Measurements from ENCODE around the gene KIF7.

- TF ChIP-seq CTCF (IDR thresholded peaks at IDR 0.05), result no peak
- TF ChIP-seq POLR2AphosphoS5 (IDR thresholded peaks at IDR 0.05), result no peak
Measured at GRCh38 chr15:89669309-89669865, 14.1 kb upstream of the KIF7 start.

Data from stomach (tissue), 4 donors.